ENCODE results near the gene SLIT3.

- TF ChIP-seq, protein P1, sequence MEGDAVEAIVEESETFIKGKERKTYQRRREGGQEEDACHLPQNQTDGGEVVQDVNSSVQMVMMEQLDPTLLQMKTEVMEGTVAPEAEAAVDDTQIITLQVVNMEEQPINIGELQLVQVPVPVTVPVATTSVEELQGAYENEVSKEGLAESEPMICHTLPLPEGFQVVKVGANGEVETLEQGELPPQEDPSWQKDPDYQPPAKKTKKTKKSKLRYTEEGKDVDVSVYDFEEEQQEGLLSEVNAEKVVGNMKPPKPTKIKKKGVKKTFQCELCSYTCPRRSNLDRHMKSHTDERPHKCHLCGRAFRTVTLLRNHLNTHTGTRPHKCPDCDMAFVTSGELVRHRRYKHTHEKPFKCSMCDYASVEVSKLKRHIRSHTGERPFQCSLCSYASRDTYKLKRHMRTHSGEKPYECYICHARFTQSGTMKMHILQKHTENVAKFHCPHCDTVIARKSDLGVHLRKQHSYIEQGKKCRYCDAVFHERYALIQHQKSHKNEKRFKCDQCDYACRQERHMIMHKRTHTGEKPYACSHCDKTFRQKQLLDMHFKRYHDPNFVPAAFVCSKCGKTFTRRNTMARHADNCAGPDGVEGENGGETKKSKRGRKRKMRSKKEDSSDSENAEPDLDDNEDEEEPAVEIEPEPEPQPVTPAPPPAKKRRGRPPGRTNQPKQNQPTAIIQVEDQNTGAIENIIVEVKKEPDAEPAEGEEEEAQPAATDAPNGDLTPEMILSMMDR (IDR thresholded peaks at IDR 0.05) = no peak
- no peak for TF ChIP-seq EP300 (IDR thresholded peaks at IDR 0.05)
These were observed 77.4 kb downstream of the SLIT3 start for GRCh38 chr5:169223595-169223953.

All from suprapubic skin (tissue), 3 donors.